H1 (cell line): ENCODE measurements around the gene SERPINA10. TPM values are rescaled to one million over a fixed set of nuclear protein-coding genes. Genes with fewer than 3 reads are reported as not detected.
A peak's percentile ranks its signal among the peaks of the same experiment; 100 is the strongest.

Experiments used
- CTCF ChIA-PET: fragments of 300-600 bp; sonication (Branson Sonifier 250); formaldehyde crosslinking; loops from one replicate; lab custom pipeline; 2021; ENCODE audit not compliant: partially characterized antibody; lab: Charles Lee
- POLR2A ChIA-PET: fragments of 300-600 bp; sonication (Branson Sonifier 250); formaldehyde crosslinking; loops from one replicate; lab custom pipeline; 2021; ENCODE audit warnings: inconsistent platforms; ENCODE audit not compliant: partially characterized antibody; lab: Charles Lee
- DNase-seq, 2 experiments: peaks; one replicate each; pipeline versions ENCODE4 v3.0.0 to v3.0.0-alpha.2; 2010 to 2022; ENCODE audit warnings: low spot score in 2 of 2, low read depth in 1 of 2, mixed read lengths in 1 of 2
- FAIRE-seq: peaks from 2 replicates; lab custom pipeline; 2011; peaks lifted over from hg19 to GRCh38; lab: Jason Lieb, UNC
- H2AFZ ChIP-seq: 2 replicates; pipeline ENCODE4 v1.8.1; 2012; ENCODE audit warnings: low read length, inconsistent platforms
- H2AK5ac ChIP-seq: 2 replicates; pipeline ENCODE4 v1.6.1; 2013; ENCODE audit warnings: low read depth, low read length
- H2BK120ac ChIP-seq: replicated peaks from 2 replicates; pipeline ENCODE3; 2013; ENCODE audit warnings: low read depth, low read length, inconsistent platforms
- H2BK12ac ChIP-seq: 2 replicates; pipeline ENCODE4 v1.6.1; 2013; ENCODE audit warnings: low read depth, low read length
- H2BK15ac ChIP-seq: 2 replicates; pipeline ENCODE4 v1.6.1; 2013; ENCODE audit warnings: low read length
- H2BK20ac ChIP-seq: 2 replicates; pipeline ENCODE4 v1.6.1; 2013; ENCODE audit warnings: low read length
- H2BK5ac ChIP-seq: 2 replicates; pipeline ENCODE4 v1.6.1; 2013; ENCODE audit warnings: low read depth, low read length
- H3K14ac ChIP-seq: 2 replicates; pipeline ENCODE4 v1.6.1; 2013; ENCODE audit warnings: inconsistent platforms; ENCODE audit not compliant: insufficient read length
- H3K18ac ChIP-seq: 2 replicates; pipeline ENCODE4 v1.6.1; 2013; ENCODE audit warnings: low read length; ENCODE audit errors: extremely low read depth
- H3K23ac ChIP-seq: 2 replicates; pipeline ENCODE4 v1.6.1; 2013; ENCODE audit warnings: inconsistent platforms; ENCODE audit not compliant: insufficient read length
- H3K23me2 ChIP-seq: 2 replicates; pipeline ENCODE4 v1.6.1; 2013; ENCODE audit warnings: low read depth, low read length
- H3K27ac ChIP-seq: 2 replicates; pipeline ENCODE4 v1.6.1; 2011; ENCODE audit warnings: low read depth, low read length, inconsistent platforms
- H3K27me3 ChIP-seq, 4 experiments: replicated peaks in 1 of 4; 1 replicate in 1 of 4; 2 replicates in 3 of 4; pipeline versions ENCODE4 v1.6.1 to v1.8.1; 2011 to 2013; ENCODE audit warnings: low read length in 3 of 4, mild to moderate bottlenecking in 3 of 4, inconsistent platforms in 2 of 4, mixed read lengths in 2 of 4, moderate library complexity in 1 of 4; ENCODE audit not compliant: control insufficient read depth in 3 of 4, insufficient read depth in 3 of 4; ENCODE audit errors: extremely low read depth in 1 of 4
- H3K36me3 ChIP-seq, 4 experiments: 2 replicates each; pipeline versions ENCODE4 v1.6.1 to v1.8.1; 2011 to 2013; ENCODE audit warnings: mild to moderate bottlenecking in 4 of 4, low read length in 3 of 4, moderate library complexity in 2 of 4, control low read depth in 1 of 4, inconsistent platforms in 1 of 4; ENCODE audit not compliant: insufficient read depth in 4 of 4, control insufficient read depth in 2 of 4
- H3K4ac ChIP-seq: replicated peaks from 2 replicates; pipeline ENCODE3; 2013; ENCODE audit warnings: low read length, low read depth, mixed read lengths, inconsistent platforms; ENCODE audit not compliant: insufficient read length
- H3K4me1 ChIP-seq, 4 experiments: replicated peaks in 1 of 4; 1 replicate in 1 of 4; 2 replicates in 3 of 4; pipeline versions ENCODE4 v1.6.1 to v1.8.1; 2011 to 2013; ENCODE audit warnings: low read length in 3 of 4, inconsistent platforms in 2 of 4, mixed read lengths in 1 of 4; ENCODE audit not compliant: insufficient read depth in 4 of 4, control insufficient read depth in 3 of 4
- H3K4me2 ChIP-seq, 2 experiments: 2 replicates each; pipeline versions ENCODE4 v1.6.1 to v1.8.1; 2011 to 2013; ENCODE audit warnings: low read depth in 2 of 2, low read length in 2 of 2, control low read depth in 1 of 2, inconsistent platforms in 1 of 2, mild to moderate bottlenecking in 1 of 2; ENCODE audit not compliant: insufficient read depth in 1 of 2
- H3K4me3 ChIP-seq, 4 experiments: fragments of 200-600, 300-600 bp in 1 of 4; sonication (generic), shearing (Covaris generic), sonication (Bioruptor Twin) in 1 of 4; 2 replicates each; pipeline versions ENCODE4 v1.5.1 to v1.8.1; 2011 to 2016; ENCODE audit warnings: low read length in 4 of 4, low read depth in 3 of 4, control low read depth in 2 of 4, inconsistent platforms in 2 of 4, mild to moderate bottlenecking in 2 of 4, mixed read lengths in 1 of 4, moderate library complexity in 1 of 4; ENCODE audit not compliant: insufficient read depth in 2 of 4; ENCODE audit errors: extremely low read depth in 1 of 4
- H3K56ac ChIP-seq: replicated peaks from 2 replicates; pipeline ENCODE3; 2013; ENCODE audit warnings: low read depth, mild to moderate bottlenecking, mixed read lengths, low read length, inconsistent platforms; ENCODE audit not compliant: insufficient read length
- H3K79me1 ChIP-seq: 2 replicates; pipeline ENCODE4 v1.6.1; 2013; ENCODE audit warnings: low read depth, low read length, control low read depth
- H3K79me2 ChIP-seq, 2 experiments: 2 replicates each; pipeline versions ENCODE4 v1.6.1 to v1.8.1; 2012 to 2013; ENCODE audit warnings: low read length in 2 of 2, mild to moderate bottlenecking in 2 of 2, inconsistent platforms in 1 of 2; ENCODE audit not compliant: insufficient read depth in 2 of 2, control insufficient read depth in 1 of 2
- H3K9ac ChIP-seq, 4 experiments: replicated peaks in 1 of 4; 1 replicate in 1 of 4; 2 replicates in 3 of 4; pipeline versions ENCODE4 v1.6.1 to v1.8.1; 2011 to 2013; ENCODE audit warnings: low read depth in 3 of 4, low read length in 3 of 4, control low read depth in 2 of 4, mild to moderate bottlenecking in 2 of 4, moderate library complexity in 2 of 4, inconsistent platforms in 1 of 4; ENCODE audit errors: extremely low read depth in 1 of 4
- H3K9me3 ChIP-seq, 2 experiments: 2 replicates each; pipeline versions ENCODE4 v1.6.1 to v1.8.1; 2012 to 2013; ENCODE audit warnings: mild to moderate bottlenecking in 2 of 2, moderate library complexity in 2 of 2, control low read depth in 1 of 2, inconsistent platforms in 1 of 2, low read depth in 1 of 2, low read length in 1 of 2, mixed read lengths in 1 of 2; ENCODE audit not compliant: insufficient read depth in 2 of 2
- H4K20me1 ChIP-seq, 2 experiments: replicated peaks in 1 of 2; 2 replicates each; pipeline versions ENCODE3 to v1.8.1; 2011 to 2013; ENCODE audit warnings: inconsistent platforms in 2 of 2, low read length in 2 of 2, mild to moderate bottlenecking in 1 of 2; ENCODE audit not compliant: insufficient read depth in 2 of 2, control insufficient read depth in 1 of 2
- H4K5ac ChIP-seq: 2 replicates; pipeline ENCODE4 v1.6.1; 2013; ENCODE audit warnings: low read length, low read depth, mixed read lengths, inconsistent platforms; ENCODE audit not compliant: insufficient read length
- H4K8ac ChIP-seq: 2 replicates; pipeline ENCODE4 v1.8.0; 2013; ENCODE audit warnings: mild to moderate bottlenecking, moderate library complexity, low read length, inconsistent platforms; ENCODE audit not compliant: insufficient read depth; ENCODE audit errors: extremely low read depth
- H4K91ac ChIP-seq: replicated peaks from 2 replicates; pipeline ENCODE3; 2013; ENCODE audit warnings: low read length, mixed read lengths, inconsistent platforms; ENCODE audit not compliant: insufficient read length
- CBX8 ChIP-seq: fragments of 300-800, 300-1000 bp; sonication (generic); IDR thresholded peaks from 2 replicates; pipeline ENCODE4 v1.7.1; 2016; ENCODE audit warnings: low read depth, low read length, borderline replicate concordance
- KDM1A ChIP-seq: fragments of 200-600, 300-600 bp; sonication (generic); IDR thresholded peaks from 2 replicates; pipeline ENCODE4 v1.7.1; 2016; ENCODE audit warnings: mild to moderate bottlenecking, low read length, borderline replicate concordance
- WGBS, 2 experiments: shearing (Covaris generic) in 1 of 2; methylation state at CpG; one replicate each; pipeline versions ENCODE4 v1.1.6 to v1.1.7; 2013 to 2015; ENCODE audit warnings: low lambda C conversion rate in 2 of 2, mixed read lengths in 2 of 2, inconsistent platforms in 1 of 2, low coverage in 1 of 2, missing lambda C conversion rate in 1 of 2; ENCODE audit not compliant: insufficient replicate concordance in 2 of 2, insufficient coverage in 1 of 2, insufficient read length in 1 of 2; ENCODE audit errors: extremely low coverage in 1 of 2, missing lambda C conversion rate in 1 of 2; 5-methylcytosine and 5-hydroxymethylcytosine counted together
- polyA plus RNA-seq, 7 experiments: library from polyadenylated mRNA; depleted of rRNA in 3 of 7; stranded (reverse) in 5 of 7; unstranded in 2 of 7; fragments of >200 nt in 5 of 7; fragments of 200-250 nt in 2 of 7; gene quantifications; 1 replicate in 5 of 7; 2 replicates in 1 of 7; 4 replicates in 1 of 7; pipeline versions ENCODE4 v1.2.1 to v1.2.3, GENCODE V29; 2011 to 2013; ENCODE audit warnings: missing spikeins in 2 of 7, mixed read lengths in 2 of 7
- total RNA-seq: library from RNA; stranded (reverse); fragmentation: NEBNext Ultra II Directional; extraction: Animal tissue kit (Norgen Biotek cat#: 25700); gene quantifications from 2 replicates; pipeline ENCODE4 v1.2.1, GENCODE V29; 2021

Gene SERPINA10
- total and polyA plus RNA-seq, 2 of the 8 experiments (the other 6 are each of a cell fraction or from before 2014, with no cell fraction given): not detected

DNA sequence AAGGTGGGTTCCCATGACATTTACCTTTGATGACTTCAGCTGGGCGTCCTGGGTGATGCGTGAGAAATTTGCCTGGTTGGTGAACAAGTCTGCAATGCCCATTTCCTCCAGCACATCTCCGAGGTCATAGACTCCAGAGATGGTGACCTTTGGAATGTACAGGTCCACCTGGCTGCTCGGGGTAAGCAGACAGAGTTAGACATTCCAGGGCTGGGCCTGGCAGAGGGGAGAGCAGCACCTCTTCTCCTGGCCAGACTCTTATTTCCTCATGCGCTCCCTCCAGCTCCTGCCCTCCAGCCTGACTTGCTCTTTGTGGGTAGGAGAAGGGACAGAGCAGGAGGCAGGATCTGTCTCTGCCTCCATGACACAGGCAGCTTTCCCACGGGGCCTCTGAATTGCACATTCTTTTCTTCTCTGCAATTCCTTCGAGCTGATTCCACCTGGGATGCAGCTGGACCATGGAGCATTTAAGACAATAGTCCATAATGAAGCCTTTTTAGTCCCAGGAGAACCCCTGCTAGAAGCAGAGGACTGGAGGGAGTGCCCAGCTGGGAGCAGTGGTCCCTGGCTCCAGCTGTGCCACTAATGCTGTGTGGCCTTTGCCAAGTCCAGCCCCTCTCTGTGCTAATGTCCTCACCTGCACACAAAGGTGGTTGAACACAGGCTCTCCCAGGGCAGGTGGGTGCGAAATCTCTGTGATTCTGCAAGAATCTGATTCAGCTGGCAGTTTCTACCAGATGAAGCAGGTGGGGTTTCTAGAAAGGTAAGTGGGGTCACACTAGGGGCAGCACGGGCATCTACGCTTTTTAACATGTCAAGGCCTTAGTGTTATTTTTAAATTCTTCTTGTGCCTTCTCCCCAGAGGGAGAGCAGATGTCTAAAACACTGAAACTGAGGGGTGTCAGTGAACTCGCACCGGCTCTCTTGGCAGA, 13.2 kb upstream of the SERPINA10 start:
- Histone ChIP-seq H2BK120ac (no peak overlapping the region), H3K18ac (no peak overlapping the region), H3K79me1 (no peaks in the 10 kb centered on the region), H3K27me3 (no peaks in the 10 kb centered on the region), H4K8ac (no peak overlapping the region; the same call in 1 of the 2 replicates), H3K4ac (no peak overlapping the region), H4K20me1 (no peaks in the 10 kb centered on the region), H4K91ac (no peak overlapping the region), H3K14ac (no peak overlapping the region), H2BK15ac (no peak overlapping the region), H3K23me2 (no peaks in the 10 kb centered on the region), H3K79me2 (no peaks in the 10 kb centered on the region), H2BK20ac (no peak overlapping the region), H2BK12ac (no peak overlapping the region), H2AK5ac (no peak overlapping the region), H3K36me3 (no peaks in the 10 kb centered on the region), H3K23ac (no peak overlapping the region), H2BK5ac (no peak overlapping the region), H3K56ac (no peak overlapping the region), H4K5ac (no peak overlapping the region), H2AFZ (no peak overlapping the region), H3K9me3 (peaks cover 9 to 10% of the 10 kb centered on the region in 2 experiments; a peak in 3 of 4 replicates), H3K27ac (no peak overlapping the region), H3K4me1 (no peaks in the 10 kb centered on the region), H3K9ac (no peak overlapping the region), H3K4me2 (no peak overlapping the region), H3K4me3 (no peak overlapping the region)
- ChIA-PET CTCF (interaction anchor here (0.7 to 4.3 kb wide), 25 partner anchors 9 to 370 kb away, joined by 3 to 39 read pairs (median 4); partner anchors contain the start of genes IFI27L2 and SERPINA6), POLR2A (no interaction called here)
- TF ChIP-seq CBX8 (no peak), KDM1A (0 out of 2 replicates have a peak, but pooled peaks have one; percentile 31)
- FAIRE-seq (no peak), DNase-seq (no peak)
- 86% methylated on average over 12 of the region's 12 CpGs; no CpG with 5 or more reads in 1 of the 2 experiments for WGBS, 2 experiments
